ENCODE measurements around the gene IDH3G. TPM values are rescaled to one million over a fixed set of nuclear protein-coding genes. Genes with fewer than 3 reads are reported as not detected.

The IDH3G gene
- total and polyA plus RNA-seq, 2 of the 8 experiments (the other 6 are each of a cell fraction or from before 2014, with no cell fraction given): 39.4 to 66.7 TPM

DNA sequence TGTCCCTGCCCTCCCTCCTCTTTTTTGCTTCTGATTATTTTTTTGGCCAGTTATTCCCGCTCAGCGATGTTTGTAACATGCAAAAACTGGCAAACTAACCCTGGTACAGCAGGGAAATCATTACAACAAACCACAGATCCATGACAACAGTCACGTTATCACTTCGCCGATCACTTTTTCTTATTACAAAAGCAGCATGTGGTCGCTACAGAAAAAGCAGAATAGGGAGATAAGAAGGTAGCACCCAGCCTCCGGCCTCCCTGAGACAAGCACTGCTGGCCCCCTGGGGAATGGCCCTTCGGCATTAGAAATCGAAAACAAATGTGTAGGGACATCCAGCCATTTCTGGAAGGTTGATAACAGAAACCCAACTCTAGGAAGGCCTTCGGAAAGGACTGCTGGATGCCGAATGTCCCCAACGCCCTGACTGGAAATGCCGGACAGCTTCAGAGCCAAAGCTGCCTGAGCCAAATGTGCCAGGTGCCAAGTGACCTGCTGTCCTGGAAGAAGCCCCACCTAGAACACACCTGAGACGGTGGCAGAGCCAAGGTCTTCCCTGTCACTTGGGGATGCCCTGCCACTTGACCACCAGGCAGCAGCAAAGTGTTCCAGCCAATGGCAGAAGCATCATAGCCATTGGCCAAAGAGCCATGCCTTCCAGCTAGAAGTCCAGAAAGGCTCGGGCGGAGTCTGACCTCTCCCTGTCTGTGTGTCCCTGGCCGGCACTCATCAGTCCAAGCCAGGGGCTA is 2.9 kb downstream of the IDH3G start:
- Histone ChIP-seq H3K79me1 (ENCODE audit: low read depth, low read length) (no peaks in the 10 kb centered on the region; the same call in none of the 2 replicates), H3K4me1 (replicated peaks in 1 of 4; ENCODE audit: control insufficient read depth in 3 of 4, insufficient read depth in 4 of 4, low read length in 3 of 4) (peaks cover 0 to 17% (median 5%) of the 10 kb centered on the region in 4 experiments; a peak in 4 of 7 replicates), H2BK120ac (replicated peaks; ENCODE audit: low read depth, low read length) (no peak overlapping the region), H4K5ac (ENCODE audit: insufficient read length, low read depth, low read length) (no peak overlapping the region), H2BK12ac (ENCODE audit: low read depth, low read length) (no peak overlapping the region), H2BK5ac (ENCODE audit: low read depth, low read length) (no peak overlapping the region), H4K8ac (ENCODE audit: extremely low read depth, insufficient read depth, low read length) (no peak overlapping the region), H3K23ac (ENCODE audit: insufficient read length) (no peak overlapping the region), H3K56ac (replicated peaks; ENCODE audit: insufficient read length, low read depth, low read length) (no peak overlapping the region), H3K14ac (ENCODE audit: insufficient read length) (no peak overlapping the region), H2AFZ (ENCODE audit: low read length) (no peak overlapping the region), H2BK20ac (ENCODE audit: low read length) (no peak overlapping the region), H3K4ac (replicated peaks; ENCODE audit: insufficient read length, low read depth, low read length) (no peak overlapping the region), H2BK15ac (ENCODE audit: low read length) (no peak overlapping the region), H3K9ac (replicated peaks in 1 of 4; ENCODE audit: extremely low read depth in 1 of 4, low read depth in 3 of 4, low read length in 3 of 4) (no peak overlapping the region), H3K23me2 (ENCODE audit: low read depth, low read length) (peaks cover 2% of the 10 kb centered on the region; the same call in 1 of the 2 replicates), H3K79me2 (ENCODE audit: control insufficient read depth in 1 of 2, insufficient read depth in 2 of 2, low read length in 2 of 2) (peaks cover 0 to 34% of the 10 kb centered on the region in 2 experiments; a peak in 1 of 4 replicates), H3K9me3 (ENCODE audit: insufficient read depth in 2 of 2, low read depth in 1 of 2, low read length in 1 of 2) (no peaks in the 10 kb centered on the region), H4K91ac (replicated peaks; ENCODE audit: insufficient read length, low read length) (no peak overlapping the region), H4K20me1 (replicated peaks in 1 of 2; ENCODE audit: control insufficient read depth in 1 of 2, insufficient read depth in 2 of 2, low read length in 2 of 2) (peaks cover 0 to 6% of the 10 kb centered on the region in 2 experiments), H3K36me3 (ENCODE audit: control insufficient read depth in 2 of 4, insufficient read depth in 4 of 4, low read length in 3 of 4) (peaks cover 0 to 10% (median 0%) of the 10 kb centered on the region in 4 experiments; a peak in 3 of 8 replicates), H2AK5ac (ENCODE audit: low read depth, low read length) (no peak overlapping the region), H3K18ac (ENCODE audit: extremely low read depth, low read length) (no peak overlapping the region), H3K4me3 (ENCODE audit: extremely low read depth in 1 of 4, insufficient read depth in 2 of 4, low read depth in 3 of 4, low read length in 4 of 4) (no peak overlapping the region), H3K27me3 (replicated peaks in 1 of 4; ENCODE audit: control insufficient read depth in 3 of 4, extremely low read depth in 1 of 4, insufficient read depth in 3 of 4, low read length in 3 of 4) (no peaks in the 10 kb centered on the region), H3K27ac (ENCODE audit: low read depth, low read length) (no peak overlapping the region), H3K4me2 (ENCODE audit: insufficient read depth in 1 of 2, low read depth in 2 of 2, low read length in 2 of 2) (no peak overlapping the region)
- no peak for TF ChIP-seq BACH1 (IDR thresholded peaks at IDR 0.05; ENCODE audit: low read length)
- TF ChIP-seq, protein P1, sequence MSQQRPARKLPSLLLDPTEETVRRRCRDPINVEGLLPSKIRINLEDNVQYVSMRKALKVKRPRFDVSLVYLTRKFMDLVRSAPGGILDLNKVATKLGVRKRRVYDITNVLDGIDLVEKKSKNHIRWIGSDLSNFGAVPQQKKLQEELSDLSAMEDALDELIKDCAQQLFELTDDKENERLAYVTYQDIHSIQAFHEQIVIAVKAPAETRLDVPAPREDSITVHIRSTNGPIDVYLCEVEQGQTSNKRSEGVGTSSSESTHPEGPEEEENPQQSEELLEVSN (IDR thresholded peaks at IDR 0.05): no peak
- no peak for TF ChIP-seq TCF12 (IDR thresholded peaks at IDR 0.05; ENCODE audit: low read depth, low read length)
- TF ChIP-seq EP300 (IDR thresholded peaks at IDR 0.05; ENCODE audit: borderline replicate concordance in 1 of 2, low read depth in 2 of 2, low read length in 2 of 2): no peak
- TF ChIP-seq TAF1 (IDR thresholded peaks at IDR 0.05; ENCODE audit: low read depth, low read length): no peak
- TF ChIP-seq, protein P2, sequence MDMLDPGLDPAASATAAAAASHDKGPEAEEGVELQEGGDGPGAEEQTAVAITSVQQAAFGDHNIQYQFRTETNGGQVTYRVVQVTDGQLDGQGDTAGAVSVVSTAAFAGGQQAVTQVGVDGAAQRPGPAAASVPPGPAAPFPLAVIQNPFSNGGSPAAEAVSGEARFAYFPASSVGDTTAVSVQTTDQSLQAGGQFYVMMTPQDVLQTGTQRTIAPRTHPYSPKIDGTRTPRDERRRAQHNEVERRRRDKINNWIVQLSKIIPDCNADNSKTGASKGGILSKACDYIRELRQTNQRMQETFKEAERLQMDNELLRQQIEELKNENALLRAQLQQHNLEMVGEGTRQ (IDR thresholded peaks at IDR 0.05; ENCODE audit: low read length): no peak
- TF ChIP-seq JUN (IDR thresholded peaks at IDR 0.05; ENCODE audit: low read depth, low read length): no peak
- no peak for TF ChIP-seq SP1 (IDR thresholded peaks at IDR 0.05; ENCODE audit: low read depth, low read length)
- TF ChIP-seq, protein P3, sequence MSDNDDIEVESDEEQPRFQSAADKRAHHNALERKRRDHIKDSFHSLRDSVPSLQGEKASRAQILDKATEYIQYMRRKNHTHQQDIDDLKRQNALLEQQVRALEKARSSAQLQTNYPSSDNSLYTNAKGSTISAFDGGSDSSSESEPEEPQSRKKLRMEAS (IDR thresholded peaks at IDR 0.05): no peak
- no peak for TF ChIP-seq NRF1 (IDR thresholded peaks at IDR 0.05; ENCODE audit: low read depth, low read length)
- CTCF ChIA-PET (ENCODE audit: partially characterized antibody): interaction anchor here (3.0 kb wide), 1 partner anchor 9 kb away, joined by 14 read pairs; no protein-coding TSS in a partner anchor
- 91% methylated on average over 15 of the region's 17 CpGs; no CpG with 5 or more reads in 1 of the 2 experiments for WGBS, 2 experiments (ENCODE audit: extremely low coverage in 1 of 2, insufficient coverage in 1 of 2, insufficient read length in 1 of 2, insufficient replicate concordance in 2 of 2, low coverage in 1 of 2, low lambda C conversion rate in 2 of 2, missing lambda C conversion rate in 1 of 2)
- POLR2A ChIA-PET (ENCODE audit: partially characterized antibody): interaction anchor here (1.4 to 1.6 kb wide), 2 partner anchors 9 to 10 kb away, joined by 3 read pairs; no protein-coding TSS in a partner anchor
- DNase-seq (ENCODE audit: low read depth in 1 of 2, low spot score in 2 of 2) (no peak), FAIRE-seq (no peak)

All from H1 (cell line).